Measurements from ENCODE around the gene ANAPC16. TPM values are rescaled to one million over a fixed set of nuclear protein-coding genes. Genes with fewer than 3 reads are reported as not detected.

The ANAPC16 gene
- total RNA-seq = 239 TPM
- long read RNA-seq, transcript ANAPC16-203 (3 exons, 734 nt) = minor isoform, 5 of 196 reads
- long read RNA-seq, transcript ANAPC16-201 (4 exons, 3,195 nt) = minor isoform, 43 of 196 reads
- long read RNA-seq, transcript ANAPC16-205 (5 exons, 3,567 nt) = major isoform, 48 of 196 reads
- long read RNA-seq, partial matches to known transcripts = 31 of 196 reads
- long read RNA-seq, other reads (novel, unspliced or antisense) = 69 of 196 reads

DNA sequence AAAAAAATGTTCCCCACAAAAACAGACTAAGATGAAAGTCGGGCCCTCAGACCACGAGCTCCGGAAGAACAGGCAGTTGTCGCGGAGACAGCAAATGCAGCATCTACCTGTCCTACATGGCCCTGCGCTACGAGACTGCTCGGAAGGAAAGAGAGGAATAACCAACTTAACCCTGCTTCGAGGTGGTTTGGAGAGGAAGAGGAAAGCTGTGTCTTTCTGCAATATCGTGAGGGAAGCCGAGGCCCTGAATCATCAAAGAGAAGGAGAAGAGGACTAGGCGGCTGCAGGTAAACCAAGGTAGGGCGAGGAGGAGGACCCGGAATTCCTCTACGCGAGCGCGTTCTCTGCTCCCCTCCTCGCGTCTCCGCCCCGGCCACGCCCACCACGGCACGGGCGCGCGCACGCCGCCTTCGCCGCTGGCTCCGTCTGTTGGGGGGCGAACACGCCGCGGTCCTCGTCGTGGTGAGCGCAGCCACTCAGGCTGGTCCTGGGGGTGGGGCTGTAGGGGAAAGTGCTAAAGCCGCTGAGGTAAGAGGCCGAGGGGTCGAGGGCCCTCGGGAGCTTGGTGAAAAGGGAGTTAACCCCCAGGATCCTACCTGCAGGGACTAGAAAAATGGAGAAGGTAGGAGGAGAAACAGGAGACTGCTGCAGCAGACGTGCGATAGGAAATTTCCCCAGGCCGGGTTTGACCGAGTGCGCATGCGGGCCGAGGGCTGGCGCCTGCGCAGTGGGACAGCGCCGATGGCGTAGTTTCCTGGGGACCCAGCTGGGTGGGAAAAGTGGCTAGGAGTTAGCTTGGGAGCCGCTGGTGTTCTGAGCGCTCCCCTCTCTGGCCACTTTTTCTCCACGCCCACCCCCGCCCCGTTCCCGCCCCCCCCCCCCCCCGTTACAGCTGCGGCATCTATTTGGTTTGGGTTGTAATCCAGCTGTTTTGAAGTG is at the start of gene ANAPC16, which contains the start of gene ASCC1:
TSS of gene ANAPC16 (plus strand) at position 402 of the 939 bp plus-strand sequence. CDS start 7,903 bp downstream, outside the sequence.
TSS of gene ASCC1 (minus strand) at position 666 of the 939 bp plus-strand sequence. CDS start 2,978 bp downstream, outside the sequence.
- intact Hi-C loops (cut with DNase I) = loop anchor here (2.0 to 5.0 kb wide), 3 partner anchors 44 to 84 kb away; partner anchors contain the start of gene DDIT4
- peak; percentile 96 for DNase-seq (ENCODE audit: missing footprints)
- peak; percentile 98 for ATAC-seq

DNA sequence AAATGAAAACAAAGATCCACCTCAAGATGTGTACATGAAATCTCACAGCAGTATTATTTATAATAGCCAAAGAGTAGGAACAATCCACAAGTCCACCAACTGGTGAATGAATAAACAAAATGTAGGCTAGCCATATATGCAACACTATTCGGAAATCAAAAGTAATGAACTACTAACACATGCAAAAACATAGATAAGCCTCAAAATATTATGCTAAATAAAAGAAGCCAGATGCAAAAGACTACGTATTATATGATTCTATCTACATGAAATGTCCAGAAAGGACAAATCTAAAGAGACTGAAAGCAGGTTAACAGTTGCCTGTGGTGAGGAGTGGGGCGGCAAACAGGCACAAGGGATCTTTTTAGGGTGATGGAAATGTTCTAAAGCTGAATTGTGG is 48.7 kb upstream of the ANAPC16 start:
- intact Hi-C loops (cut with DNase I) = no loop called here
- DNase-seq (ENCODE audit: missing footprints) (no peak), ATAC-seq (no peak)

DNA sequence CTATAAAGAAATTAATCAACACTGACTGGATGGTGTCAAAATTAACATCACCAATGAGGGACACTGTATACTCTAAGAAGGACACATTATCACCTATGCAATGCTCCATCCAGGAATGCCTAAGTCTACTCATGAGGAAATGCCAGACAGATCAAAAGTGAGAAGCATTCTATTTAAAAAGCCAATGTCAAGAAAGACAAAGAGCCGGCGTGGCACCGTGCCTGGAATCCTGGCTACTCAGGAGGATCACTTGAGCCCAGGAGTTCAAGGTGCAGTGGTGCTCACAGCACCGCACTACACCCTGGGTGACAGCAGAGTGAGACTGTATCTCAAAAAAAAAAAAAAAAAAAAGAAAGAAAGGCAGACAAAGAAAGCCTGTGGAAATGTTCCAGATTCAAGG is 45.5 kb upstream of the ANAPC16 start:
- DNase-seq (ENCODE audit: missing footprints) (no peak), ATAC-seq (no peak)
- intact Hi-C loops (cut with DNase I) = loop anchor here (5.0 kb wide), 1 partner anchor 47 kb away; the partner anchor contains the start of genes ANAPC16 and ASCC1

DNA sequence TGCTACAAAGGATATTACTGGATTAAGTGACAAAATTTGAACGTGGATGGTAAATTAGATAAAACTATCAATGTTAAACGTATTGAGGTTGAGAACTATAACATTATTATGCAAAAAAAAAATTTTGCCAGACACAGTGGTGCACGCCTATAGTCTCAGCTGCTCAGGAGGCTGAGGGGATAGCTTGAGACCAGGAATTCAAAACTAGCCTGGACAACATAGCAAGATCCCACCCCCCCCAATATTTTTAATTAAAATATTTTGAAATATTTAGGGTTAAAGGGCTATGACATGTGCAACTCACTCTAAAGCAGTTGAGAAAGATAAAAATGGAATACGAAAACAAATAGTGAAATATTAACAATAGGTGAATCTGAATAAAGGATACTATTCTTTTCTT is 45.1 kb upstream of the ANAPC16 start:
- intact Hi-C loops (cut with DNase I) = loop anchor here (5.0 kb wide), 1 partner anchor 47 kb away; the partner anchor contains the start of genes ANAPC16 and ASCC1
- DNase-seq (ENCODE audit: missing footprints) (no peak), ATAC-seq (no peak)

DNA sequence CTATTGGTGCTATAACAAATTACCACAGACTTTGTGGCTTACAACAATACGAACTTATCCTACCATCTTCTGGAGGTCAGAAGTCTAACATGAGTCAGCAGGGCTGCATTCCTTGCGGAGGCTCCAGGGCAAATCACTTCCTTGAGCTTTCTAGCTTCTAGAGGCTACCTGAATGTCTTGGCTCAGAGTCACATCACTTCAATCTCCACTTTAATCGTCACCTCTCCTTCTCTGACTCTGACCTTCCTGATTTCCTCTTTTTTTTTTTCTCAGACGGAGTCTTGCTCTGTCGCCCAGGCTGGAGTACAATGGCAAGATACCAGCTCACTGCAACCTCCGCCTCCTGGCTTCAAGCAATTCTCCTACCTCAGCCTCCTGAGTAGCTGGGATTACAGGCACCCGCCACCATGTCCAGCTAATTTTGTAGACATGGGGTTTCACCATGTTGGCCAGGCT is 44.6 kb upstream of the ANAPC16 start:
- intact Hi-C loops (cut with DNase I) = loop anchor here (5.0 kb wide), 1 partner anchor 46 kb away; the partner anchor contains the start of genes ANAPC16 and ASCC1
- DNase-seq (ENCODE audit: missing footprints) = no peak
- ATAC-seq = no peak

DNA sequence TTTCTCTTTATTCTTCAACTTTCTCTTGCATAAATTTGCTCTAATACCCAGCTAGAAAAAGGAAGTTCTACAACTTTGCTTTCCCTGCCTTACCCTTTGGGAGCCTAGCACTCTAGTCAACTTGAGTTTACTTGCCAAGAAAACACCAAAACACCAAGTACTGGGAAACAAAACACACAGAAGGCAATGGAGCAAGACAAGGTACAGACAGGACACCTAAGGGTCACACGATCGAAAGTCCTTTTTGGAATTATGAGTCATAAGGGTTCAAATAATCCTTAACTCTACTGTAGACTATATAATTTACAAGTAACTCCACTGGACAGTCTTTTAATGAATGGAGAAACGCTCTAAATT is 42.6 kb upstream of the ANAPC16 start:
- ATAC-seq (no peak), DNase-seq (ENCODE audit: missing footprints) (no peak)
- intact Hi-C loops (cut with DNase I) = loop anchor here (5.0 kb wide), 1 partner anchor 44 kb away; the partner anchor contains the start of genes ANAPC16 and ASCC1

DNA sequence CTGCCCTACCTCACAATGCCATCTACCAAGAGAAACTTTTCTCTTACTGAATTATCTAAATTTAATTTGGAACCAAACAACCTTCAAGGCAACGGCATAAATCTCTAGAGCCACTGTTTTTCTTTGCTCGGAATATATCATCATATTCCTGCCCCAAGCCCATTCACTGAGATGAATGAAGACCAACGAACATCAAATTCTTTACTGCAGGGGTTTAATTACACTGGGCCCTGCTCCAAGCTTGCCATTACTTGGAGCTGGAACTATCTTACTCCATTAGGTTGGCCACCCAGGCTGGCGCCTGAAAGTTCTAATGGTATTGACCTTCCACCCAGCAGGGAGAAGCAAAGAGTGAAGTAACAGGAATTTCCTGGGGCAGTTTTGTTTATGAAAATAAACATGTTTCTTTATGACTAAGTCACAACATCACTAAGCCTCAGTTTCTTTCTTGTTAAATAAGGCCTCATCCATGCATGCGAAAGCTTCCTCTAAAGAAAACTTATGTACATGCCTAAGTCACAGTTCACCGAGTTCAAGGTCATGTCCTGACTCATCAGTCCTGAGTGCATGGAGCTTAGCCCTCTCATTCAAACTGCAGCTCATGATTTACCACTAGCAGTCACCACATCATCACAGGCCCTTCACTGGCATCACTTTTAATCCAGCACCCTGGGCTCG is 42.1 kb upstream of the ANAPC16 start:
- intact Hi-C loops (cut with DNase I) = loop anchor here (5.0 kb wide), 1 partner anchor 44 kb away; the partner anchor contains the start of genes ANAPC16 and ASCC1

DNA sequence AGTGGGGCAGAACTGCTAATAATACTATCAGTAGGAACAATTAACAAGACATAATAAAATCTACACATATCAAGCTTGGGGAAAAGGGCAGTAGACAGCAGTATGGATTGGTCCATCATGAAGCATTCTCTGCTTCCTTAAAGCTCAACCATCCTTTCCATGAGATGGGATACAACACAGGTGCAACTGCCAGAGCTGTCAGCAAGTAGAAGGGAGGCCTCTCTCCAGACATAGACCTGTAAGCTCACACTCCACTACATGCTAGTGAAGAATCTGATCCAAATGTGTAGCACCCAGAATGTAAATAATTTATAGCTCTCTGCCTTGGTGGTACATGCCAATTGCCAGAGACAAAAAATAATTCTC is 41.5 kb upstream of the ANAPC16 start:
- DNase-seq (ENCODE audit: missing footprints) = no peak
- ATAC-seq = no peak

More for the DNA sequence above, 42.1 kb upstream of the ANAPC16 start:
- no peak for ATAC-seq
- DNase-seq (ENCODE audit: missing footprints) = no peak

DNA sequence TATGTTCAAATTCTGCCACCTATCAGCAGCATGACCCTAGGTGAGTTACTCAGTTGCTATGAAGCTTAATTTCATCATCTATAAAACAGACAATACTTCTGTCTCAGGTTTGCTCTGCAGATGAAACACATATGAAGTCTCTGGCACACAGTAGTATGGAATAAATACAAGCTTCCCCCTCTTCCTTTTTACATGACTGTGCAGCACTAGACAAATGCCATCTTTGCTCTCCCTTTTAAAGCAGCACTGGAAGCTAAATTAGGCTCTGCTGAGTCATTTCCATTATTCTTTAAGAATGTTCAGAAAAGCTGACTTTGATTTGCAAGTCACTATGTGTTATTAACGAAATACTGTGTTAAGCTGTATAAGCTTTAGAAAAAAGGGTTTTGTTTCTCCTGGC is 40.7 kb upstream of the ANAPC16 start:
- ATAC-seq (no peak), DNase-seq (ENCODE audit: missing footprints) (no peak)
- intact Hi-C loops (cut with DNase I) = no loop called here

More for the DNA sequence above, 41.5 kb upstream of the ANAPC16 start:
- intact Hi-C loops (cut with DNase I) = loop anchor here (5.0 kb wide), 1 partner anchor 43 kb away; the partner anchor contains the start of genes ANAPC16 and ASCC1

DNA sequence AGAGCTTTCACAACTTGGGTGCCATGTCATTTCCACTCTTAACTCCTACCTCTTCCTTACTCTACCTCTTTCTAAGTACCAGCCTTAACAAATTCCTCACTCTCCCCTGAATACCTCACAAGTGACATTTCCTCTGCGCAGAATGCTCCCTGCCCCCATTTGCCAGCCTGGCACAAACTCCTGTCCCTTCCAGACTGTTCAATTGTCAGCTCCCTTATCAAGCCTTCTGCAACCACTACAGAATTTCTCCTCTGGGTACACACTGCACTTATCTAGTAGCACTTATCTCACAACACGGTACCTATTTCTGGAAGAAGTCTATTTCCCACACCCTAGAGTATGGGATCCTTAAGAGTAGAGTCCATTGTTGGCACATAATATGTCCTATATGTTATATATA is 39.1 kb upstream of the ANAPC16 start:
- no peak for DNase-seq (ENCODE audit: missing footprints)
- ATAC-seq = peak; percentile 93
- intact Hi-C loops (cut with DNase I) = no loop called here

DNA sequence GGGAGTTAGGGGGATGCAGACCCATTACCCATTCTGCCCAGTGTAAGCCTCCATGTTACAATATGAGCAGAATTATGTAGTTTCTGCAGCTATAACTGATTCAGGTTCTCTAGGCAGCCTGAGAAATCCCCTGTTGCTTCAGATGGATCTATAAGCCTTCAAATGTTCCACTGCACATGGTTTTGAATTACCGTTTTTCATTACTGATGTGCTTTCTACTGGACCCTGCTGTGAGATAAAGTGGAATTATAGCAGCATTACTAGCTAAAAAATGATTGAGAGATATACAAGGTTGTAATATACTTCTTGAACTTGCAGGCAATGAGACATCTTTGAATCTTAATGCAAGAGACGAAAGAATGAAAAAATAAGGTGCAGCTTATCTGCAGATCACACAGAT is 38.4 kb upstream of the ANAPC16 start:
- intact Hi-C loops (cut with DNase I) = no loop called here

DNA sequence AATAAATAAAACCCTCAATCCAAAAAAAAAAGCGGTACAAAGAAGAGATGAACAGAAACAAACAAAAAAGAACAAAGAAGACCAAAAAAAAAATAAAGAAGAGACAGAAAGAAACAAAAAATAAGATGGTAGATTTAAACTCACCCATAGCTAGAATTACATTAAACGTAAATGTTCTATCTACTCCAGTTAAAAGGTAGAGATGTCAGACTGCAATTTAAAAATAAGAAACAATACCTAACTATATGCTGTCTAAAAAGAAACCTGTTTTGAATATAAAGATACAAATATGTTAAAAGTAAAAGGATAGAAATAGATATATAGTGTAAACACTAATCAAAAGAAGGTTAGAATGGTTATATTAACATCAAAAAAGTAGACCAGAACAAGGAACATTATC is 31.7 kb upstream of the ANAPC16 start:
- DNase-seq (ENCODE audit: missing footprints) (no peak), ATAC-seq (no peak)
- intact Hi-C loops (cut with DNase I) = no loop called here

More for the DNA sequence above, 38.4 kb upstream of the ANAPC16 start:
- DNase-seq (ENCODE audit: missing footprints) = no peak
- no peak for ATAC-seq

DNA sequence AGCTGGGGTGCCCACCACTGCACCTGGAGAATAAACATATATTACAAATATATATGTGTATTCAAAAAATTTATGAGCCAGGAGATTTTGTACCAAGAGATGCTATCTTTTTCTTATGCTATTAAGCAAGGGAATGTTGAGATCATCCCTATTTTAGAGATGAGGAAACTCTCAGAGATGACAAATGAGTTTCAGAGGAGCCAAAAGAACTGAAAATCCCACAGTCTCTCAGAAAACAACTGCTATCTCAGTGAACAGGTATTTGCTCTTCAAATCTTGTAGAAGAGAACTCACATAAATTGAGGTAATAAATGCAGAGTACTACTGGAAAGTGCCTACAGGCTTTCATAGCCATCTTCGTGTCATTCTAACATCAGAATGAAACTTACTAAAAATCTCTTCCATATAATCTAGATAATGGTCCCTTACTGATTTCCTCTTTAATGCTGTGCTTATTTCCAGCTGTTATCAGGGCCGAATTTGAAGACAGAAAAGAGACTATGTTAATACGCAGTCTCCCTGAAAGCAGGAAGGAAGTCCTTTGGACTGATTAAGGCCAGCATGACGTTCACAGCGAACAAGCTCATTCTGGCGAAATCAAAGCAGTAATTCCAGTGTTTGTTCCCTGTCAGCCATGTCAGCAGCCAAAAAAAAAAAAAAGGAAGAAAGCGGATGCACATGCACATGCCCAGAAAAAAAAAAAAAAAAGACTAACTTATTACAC is 29.4 kb upstream of the ANAPC16 start:
- intact Hi-C loops (cut with DNase I) = no loop called here
- DNase-seq (ENCODE audit: missing footprints) (no peak), ATAC-seq (peak; percentile 95)

DNA sequence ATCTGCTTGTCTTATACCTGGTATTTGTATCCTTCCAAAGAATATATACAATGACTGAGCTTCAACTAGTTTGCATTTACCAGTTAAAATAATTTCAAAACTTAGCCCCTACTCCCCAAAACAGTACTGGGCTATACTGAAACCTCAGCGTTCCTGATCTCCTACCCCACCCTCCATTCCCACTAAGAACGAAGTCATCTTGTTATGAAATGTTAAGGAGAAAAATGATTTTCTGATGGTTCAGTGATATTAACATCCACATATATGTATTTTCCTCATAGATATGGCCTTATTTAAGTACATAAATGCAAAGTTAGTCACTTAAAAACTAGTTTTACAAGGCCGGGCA is 28.9 kb upstream of the ANAPC16 start:
- peak; percentile 23 for ATAC-seq
- DNase-seq (ENCODE audit: missing footprints) = no peak
- intact Hi-C loops (cut with DNase I) = no loop called here

DNA sequence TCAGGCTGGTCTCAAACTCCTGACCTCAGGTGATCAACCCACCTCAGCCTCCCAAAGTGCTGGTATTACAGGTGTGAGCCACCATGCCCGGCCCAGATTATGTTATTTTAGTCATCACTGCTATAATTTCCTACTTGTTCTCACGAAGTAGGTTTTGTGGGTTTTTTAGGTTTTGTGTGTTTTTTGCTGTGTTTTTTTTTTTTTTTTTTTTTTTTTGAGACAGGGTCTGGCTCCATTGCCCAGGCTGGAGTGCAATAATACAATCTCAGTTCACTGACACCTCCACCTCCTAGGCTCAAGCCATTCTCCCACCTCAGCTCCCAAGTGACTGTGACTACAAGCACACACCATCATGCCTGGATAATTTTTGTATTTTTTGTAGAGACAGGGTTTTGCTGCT is 20.9 kb upstream of the ANAPC16 start:
- ATAC-seq (no peak), DNase-seq (ENCODE audit: missing footprints) (no peak)
- intact Hi-C loops (cut with DNase I) = no loop called here

DNA sequence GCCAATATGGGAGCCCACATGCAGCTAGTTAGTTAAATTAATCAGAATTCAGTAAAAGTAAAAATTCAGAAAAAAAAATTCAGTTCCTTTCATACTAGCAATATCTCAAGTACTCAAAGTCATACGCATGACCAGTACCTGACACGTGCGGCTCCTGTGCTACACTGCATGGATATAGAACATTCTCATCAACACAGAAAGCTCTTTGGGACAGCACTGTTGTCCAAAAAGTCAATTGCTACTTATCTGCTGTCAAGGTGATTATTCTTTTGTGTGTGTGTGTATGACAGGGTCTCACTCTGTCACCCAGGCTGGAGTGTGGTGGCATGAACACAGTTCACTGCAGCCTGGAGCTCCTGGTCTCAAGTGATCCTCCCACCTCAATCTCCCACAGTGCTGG is 14.9 kb upstream of the ANAPC16 start:
- DNase-seq (ENCODE audit: missing footprints) (no peak), ATAC-seq (peak; percentile 54)
- intact Hi-C loops (cut with DNase I) = no loop called here

DNA sequence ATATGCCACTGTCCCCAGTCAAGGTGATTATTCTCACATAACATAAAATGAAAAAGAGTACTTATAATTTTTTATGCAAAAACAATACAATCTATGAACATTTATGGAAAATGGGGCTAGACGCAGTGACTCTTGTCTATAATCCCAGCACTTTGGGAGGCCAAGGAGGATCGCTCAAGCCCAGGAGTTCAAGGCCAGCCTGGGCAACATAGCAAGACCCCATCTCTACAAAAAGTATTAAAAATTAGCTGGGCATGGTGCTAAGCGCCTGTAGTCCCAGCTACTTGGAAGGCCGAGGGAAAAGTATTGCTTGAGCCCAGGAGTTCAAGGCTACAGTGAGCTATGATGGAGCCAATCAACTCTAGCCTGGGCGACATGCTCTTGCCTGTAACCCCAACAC is 14.5 kb upstream of the ANAPC16 start:
- ATAC-seq = no peak
- DNase-seq (ENCODE audit: missing footprints) = no peak
- intact Hi-C loops (cut with DNase I) = no loop called here

DNA sequence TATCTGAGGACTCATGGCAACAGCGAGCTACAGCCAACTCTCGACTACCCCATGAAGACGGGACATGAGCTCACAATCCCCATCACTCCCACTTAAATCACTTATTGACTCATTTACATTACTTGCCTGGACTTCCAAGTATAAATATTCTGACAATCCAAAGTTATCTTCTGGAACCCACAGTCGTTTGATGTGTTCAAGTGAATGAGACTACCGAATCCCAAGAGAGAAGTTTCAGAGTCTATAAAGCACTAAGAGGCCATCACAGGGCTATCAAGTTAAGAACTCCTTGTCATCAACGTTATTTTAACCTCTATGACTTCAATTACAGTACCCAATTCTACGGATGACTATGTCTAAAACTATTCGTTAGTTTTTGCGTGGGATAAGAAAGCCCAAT is 11.5 kb upstream of the ANAPC16 start:
- ATAC-seq (no peak), DNase-seq (ENCODE audit: missing footprints) (no peak)
- intact Hi-C loops (cut with DNase I) = no loop called here
